Omental fat pad (tissue), 4 donors: Measurements from ENCODE around the gene MMP12. TPM values are rescaled to one million over a fixed set of nuclear protein-coding genes. Genes with fewer than 3 reads are reported as not detected.

Source experiments
- ATAC-seq: fragments of 150-250 bp; one replicate; pipeline ENCODE4 v1.9.1; 2016; ENCODE audit warnings: mild to moderate bottlenecking, moderate library complexity; ENCODE audit not compliant: low FRiP score
- DNase-seq: peaks from one replicate; pipeline ENCODE4 v3.0.0-alpha.2; 2019; ENCODE audit warnings: low spot score
- total RNA-seq, 4 donors: library from RNA; depleted of rRNA; stranded (reverse); fragments of >200 nt; gene quantifications; one replicate each; pipeline ENCODE4 v1.1.0, GENCODE V29; 2016
- TF ChIP-seq, protein P1 (sequence below), 3 donors: fragments of 450-650 bp; IDR thresholded peaks; one replicate each; pipeline ENCODE4 v1.5.1; 2016 to 2017; ENCODE audit warnings: antibody characterized with exemption in 3 of 3, mild to moderate bottlenecking in 3 of 3, moderate library complexity in 2 of 3

The MMP12 gene
- total RNA-seq: 10 to 100 TPM in 1 of 4 donors, not detected in 3; 18.0 TPM

DNA sequence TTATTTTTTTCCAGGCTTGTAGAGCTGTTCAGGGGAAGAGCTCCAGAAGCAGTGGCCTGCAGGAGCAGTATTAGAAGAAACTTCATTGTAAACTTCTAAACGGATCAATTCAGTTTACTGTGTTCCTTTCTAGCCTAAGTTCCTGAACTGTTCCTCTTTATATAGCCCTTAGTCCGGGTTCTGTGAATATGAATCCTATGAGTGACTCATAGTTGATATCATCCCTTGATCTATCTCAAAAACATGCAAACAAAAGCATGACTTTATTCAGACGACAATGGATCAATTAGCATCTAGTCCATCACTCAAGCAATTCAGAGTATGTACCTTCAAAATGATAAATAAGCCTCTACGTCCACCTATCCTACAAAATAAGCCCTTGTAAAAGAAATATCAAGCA, at the start of gene MMP12:
Gene MMP12 (minus strand): TSS at position 131 of the 400 bp plus-strand sequence. CDS start 45 bp downstream, at position 86.
- ATAC-seq: no peak
- DNase-seq: no peak
- TF ChIP-seq, protein P1, sequence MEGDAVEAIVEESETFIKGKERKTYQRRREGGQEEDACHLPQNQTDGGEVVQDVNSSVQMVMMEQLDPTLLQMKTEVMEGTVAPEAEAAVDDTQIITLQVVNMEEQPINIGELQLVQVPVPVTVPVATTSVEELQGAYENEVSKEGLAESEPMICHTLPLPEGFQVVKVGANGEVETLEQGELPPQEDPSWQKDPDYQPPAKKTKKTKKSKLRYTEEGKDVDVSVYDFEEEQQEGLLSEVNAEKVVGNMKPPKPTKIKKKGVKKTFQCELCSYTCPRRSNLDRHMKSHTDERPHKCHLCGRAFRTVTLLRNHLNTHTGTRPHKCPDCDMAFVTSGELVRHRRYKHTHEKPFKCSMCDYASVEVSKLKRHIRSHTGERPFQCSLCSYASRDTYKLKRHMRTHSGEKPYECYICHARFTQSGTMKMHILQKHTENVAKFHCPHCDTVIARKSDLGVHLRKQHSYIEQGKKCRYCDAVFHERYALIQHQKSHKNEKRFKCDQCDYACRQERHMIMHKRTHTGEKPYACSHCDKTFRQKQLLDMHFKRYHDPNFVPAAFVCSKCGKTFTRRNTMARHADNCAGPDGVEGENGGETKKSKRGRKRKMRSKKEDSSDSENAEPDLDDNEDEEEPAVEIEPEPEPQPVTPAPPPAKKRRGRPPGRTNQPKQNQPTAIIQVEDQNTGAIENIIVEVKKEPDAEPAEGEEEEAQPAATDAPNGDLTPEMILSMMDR (IDR thresholded peaks at IDR 0.05): no peak

DNA sequence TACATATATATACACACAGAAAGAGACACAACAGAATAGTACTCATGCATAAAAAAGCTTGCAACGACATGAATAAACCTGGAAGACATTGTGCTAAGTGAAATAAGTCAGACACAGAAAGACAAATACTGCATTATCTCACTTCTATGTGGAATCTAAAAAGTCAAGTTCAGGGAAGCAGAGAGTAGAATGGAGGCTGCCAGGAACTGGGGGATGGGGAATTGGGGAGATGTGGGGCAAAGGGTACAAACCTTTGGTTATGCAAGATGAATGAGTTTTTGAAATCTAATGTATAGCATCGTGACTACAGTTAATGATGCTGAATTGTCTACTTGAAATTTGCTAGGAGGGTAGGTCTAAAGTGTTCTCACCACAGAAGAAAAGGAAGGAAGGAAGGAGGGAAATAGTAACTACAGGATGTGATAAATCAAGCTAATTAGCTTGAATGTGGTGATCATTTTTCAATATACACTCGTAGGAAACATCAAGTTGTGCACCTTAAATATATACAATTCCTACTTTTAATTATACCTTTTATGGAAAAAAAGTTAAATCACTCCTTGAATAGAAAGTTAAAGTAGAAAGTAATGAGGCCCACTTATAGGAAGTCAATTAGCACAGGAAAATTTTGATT, 46.9 kb upstream of the MMP12 start:
- TF ChIP-seq, protein P1 (IDR thresholded peaks at IDR 0.05): no peak
- DNase-seq (no peak), ATAC-seq (no peak)

DNA sequence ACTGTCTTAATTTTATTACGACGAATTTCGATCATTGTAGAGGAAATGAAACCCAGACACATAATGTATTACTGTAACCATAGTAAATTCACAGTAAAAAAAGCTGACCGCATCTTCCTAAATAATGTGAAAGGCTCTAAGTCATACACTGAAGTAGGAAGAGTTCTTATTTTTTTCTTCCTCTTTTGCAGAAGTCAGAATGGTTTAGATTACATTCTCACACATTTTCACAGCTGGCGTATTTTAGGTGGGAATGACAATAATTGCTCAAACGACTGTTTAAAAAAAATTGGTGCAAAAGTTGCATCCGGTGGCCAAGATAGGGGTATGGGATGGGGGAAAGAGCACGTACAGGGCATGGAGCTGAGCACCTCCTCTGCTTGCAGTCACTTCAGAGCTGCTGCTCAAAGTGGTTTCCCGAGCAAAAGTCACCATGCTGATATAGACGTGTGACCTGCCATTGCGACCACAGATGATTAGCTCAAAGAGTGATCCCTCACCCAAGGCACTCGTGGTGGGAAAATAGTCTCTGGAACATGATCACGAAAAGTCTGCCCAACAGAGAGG, 45.4 kb upstream of the MMP12 start:
- ATAC-seq: no peak
- DNase-seq: no peak
- TF ChIP-seq, protein P1 (IDR thresholded peaks at IDR 0.05): no peak

DNA sequence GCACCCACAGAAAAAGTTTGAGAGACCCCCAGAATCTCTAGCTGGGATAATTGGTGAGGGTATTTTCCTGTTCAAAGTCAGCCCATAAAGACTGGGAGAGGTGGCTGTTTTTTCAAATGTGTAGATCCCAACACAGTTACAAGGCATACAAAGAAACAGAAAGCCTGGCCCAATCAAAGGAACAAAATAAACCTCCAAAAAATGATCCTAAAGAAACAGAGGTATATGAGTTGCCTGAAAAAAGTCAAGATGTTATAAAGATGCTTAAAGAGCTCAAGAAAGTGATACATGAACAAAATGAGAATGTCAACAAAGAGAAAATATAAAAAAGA, 40.2 kb upstream of the MMP12 start:
- ATAC-seq: no peak
- TF ChIP-seq, protein P1 (IDR thresholded peaks at IDR 0.05): no peak
- DNase-seq: no peak

DNA sequence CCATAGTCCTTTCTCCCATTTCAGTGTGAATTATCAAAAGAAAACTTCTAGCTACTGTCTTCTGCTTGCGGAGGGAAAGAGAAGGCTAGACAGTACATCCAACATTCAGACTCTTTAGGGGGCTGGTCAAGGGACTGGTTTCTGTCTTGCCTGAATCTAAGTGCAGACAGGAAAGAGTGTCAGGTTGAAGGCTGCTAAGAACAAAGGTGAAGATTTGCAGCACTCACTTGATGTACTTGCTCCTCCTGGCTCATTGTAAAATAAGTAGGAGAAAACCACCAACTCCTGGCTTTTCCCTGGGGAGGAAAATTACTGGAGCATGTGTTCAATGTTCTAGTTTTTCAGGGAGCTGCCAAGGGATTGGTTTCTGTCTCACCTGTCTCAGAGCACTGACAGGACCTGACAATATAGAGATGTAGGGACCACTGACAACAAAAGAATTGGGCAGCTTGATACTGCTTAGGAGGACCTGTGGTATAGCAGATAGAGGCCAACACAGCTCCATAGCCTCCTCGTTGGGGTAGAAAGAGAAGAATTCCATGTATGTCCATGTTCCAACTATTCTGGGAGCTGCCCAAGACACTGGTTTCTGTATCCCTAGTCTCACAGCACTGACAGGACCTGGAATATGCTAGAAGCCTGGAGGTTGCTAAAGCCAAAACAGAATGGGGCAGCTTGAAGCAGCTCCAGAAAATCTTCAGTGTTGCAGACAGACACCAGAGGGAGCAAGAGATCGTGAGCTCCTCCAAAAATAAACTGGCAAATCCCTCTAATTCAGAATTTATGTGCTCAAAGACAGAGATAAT, 39.7 kb upstream of the MMP12 start:
- DNase-seq (no peak), ATAC-seq (no peak)
- TF ChIP-seq, protein P1 (IDR thresholded peaks at IDR 0.05): no peak

DNA sequence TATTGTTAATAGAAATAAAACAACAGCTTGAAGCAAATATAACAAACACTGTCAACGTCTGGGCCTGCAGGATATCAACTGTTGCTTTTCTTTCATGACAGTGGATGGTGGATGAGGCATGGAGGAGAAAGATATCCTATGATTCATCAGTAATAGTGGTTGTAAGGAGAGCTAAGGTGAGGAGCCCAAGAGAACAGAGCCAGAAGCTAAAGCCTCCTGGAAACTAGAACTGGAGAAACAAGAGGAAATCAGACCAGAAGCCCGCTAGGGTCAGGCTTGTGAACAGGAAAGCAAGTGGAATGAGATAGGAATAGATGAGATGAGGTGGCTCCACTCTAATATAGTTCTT, 37.7 kb upstream of the MMP12 start:
- DNase-seq: no peak
- TF ChIP-seq, protein P1 (IDR thresholded peaks at IDR 0.05): no peak
- no peak for ATAC-seq
